HS-5 (cell line): Measurements from ENCODE around the gene KCNJ15.

Experiments
- DNase-seq: peaks from one replicate; pipeline ENCODE4 v3.0.0-alpha.2; 2012; ENCODE audit warnings: low read depth

KCNJ15 gene

GRCh38 chr21:38267991-38268863 is 11.4 kb downstream of the KCNJ15 start:
- DNase-seq = no peak

GRCh38 chr21:38268864-38269575 is 12.2 kb downstream of the KCNJ15 start:
- no peak for DNase-seq

GRCh38 chr21:38269576-38269936 is 12.8 kb downstream of the KCNJ15 start:
- DNase-seq = no peak

- no peak for DNase-seq
Observed at GRCh38 chr21:38272215-38272614, 15.4 kb downstream of the KCNJ15 start.

- DNase-seq = no peak
Observed at GRCh38 chr21:38273745-38274542, 17.2 kb downstream of the KCNJ15 start.

- peak; percentile 98 for DNase-seq
Observed at GRCh38 chr21:38277501-38278131, 20.8 kb downstream of the KCNJ15 start.

- DNase-seq = no peak
Observed at GRCh38 chr21:38280454-38280853, 23.7 kb downstream of the KCNJ15 start.

- DNase-seq = no peak
Observed at GRCh38 chr21:38280867-38281266, 24.1 kb downstream of the KCNJ15 start.

- no peak for DNase-seq
Observed at GRCh38 chr21:38282921-38283320, 26.1 kb downstream of the KCNJ15 start.

GRCh38 chr21:38284216-38284615 is 27.4 kb downstream of the KCNJ15 start:
- DNase-seq = no peak

GRCh38 chr21:38286739-38287471 is 30.1 kb downstream of the KCNJ15 start:
- no peak for DNase-seq

- no peak for DNase-seq
Observed at GRCh38 chr21:38287476-38287875, 30.7 kb downstream of the KCNJ15 start.

- peak; percentile 93 for DNase-seq
Observed at GRCh38 chr21:38289705-38290485, 33.1 kb downstream of the KCNJ15 start.

GRCh38 chr21:38290809-38291208 is 34.0 kb downstream of the KCNJ15 start:
- DNase-seq = no peak

GRCh38 chr21:38291874-38292273 is 35.1 kb downstream of the KCNJ15 start:
- no peak for DNase-seq

- no peak for DNase-seq
Observed at GRCh38 chr21:38293113-38293512, 36.3 kb downstream of the KCNJ15 start.

GRCh38 chr21:38293765-38294164 is 37.0 kb downstream of the KCNJ15 start:
- no peak for DNase-seq

GRCh38 chr21:38294609-38295008 is 37.8 kb downstream of the KCNJ15 start:
- DNase-seq = no peak

GRCh38 chr21:38295997-38296764 is 39.4 kb downstream of the KCNJ15 start:
- no peak for DNase-seq

GRCh38 chr21:38297194-38297631 is 40.4 kb downstream of the KCNJ15 start:
- DNase-seq = no peak
